T-helper 1 cell (primary cell): ENCODE measurements around the gene RPL32.
"Not testable (repeated sequence)": the region's sequence is repeated elsewhere in the genome, so short reads cannot be mapped to it uniquely, and the experiment has no call there.

Experiments used
- DNase-seq, 5 donors: peaks; one replicate each; pipeline ENCODE4 v3.0.0-alpha.2; 2012 to 2020
- total RNA-seq, 4 donors: gene quantifications; one replicate each; lab custom pipeline; 2026; lab: John Stamatoyannopoulos, UW

The RPL32 gene
- 1,084 to 1,527 (median 1,395) reads per million in 4 donors for total RNA-seq

DNA sequence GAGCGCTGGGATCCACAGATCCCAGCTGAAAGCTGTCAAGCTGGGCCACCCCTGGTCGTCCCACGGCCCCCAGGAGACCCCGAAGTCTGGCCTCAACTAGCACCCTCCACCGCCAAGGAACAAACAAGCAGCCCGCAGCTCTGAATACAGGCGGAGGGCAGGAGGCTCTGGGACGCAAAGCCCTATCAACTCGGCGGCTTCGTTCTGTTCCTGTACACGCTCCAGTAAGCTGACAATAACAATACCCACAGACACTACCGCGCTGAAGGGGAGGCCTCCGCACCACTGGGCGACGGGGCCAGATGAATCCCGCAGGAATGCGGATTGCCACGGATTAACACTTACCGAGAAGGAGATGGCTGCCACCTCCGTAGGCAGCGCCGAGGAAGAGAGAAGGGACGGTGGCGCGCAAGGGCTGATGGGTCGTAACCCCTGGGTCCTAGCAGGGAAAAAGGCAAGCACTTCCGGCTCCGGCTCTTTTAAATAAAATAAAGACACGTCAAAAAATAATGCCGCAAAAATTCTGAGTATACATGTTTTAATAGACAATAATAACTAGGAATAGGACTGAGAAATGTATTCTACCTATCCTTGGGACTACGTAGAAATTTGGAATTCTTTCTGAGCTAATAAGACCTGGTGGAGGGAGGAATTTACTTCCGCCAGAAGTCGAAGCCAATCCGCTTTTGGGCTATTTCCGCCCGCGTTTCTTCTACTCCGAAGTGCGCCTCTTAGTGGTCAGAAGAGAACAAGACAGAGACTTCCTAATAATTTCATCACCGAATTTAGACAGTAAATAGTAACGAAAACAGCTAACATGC lies at the start of gene RPL32:
Gene RPL32, minus strand, starts transcription at position 417 of the 821 bp plus-strand sequence. CDS start 1,328 bp downstream, outside the sequence.
- peak; percentile 66 to 94 (median 77) for DNase-seq

DNA sequence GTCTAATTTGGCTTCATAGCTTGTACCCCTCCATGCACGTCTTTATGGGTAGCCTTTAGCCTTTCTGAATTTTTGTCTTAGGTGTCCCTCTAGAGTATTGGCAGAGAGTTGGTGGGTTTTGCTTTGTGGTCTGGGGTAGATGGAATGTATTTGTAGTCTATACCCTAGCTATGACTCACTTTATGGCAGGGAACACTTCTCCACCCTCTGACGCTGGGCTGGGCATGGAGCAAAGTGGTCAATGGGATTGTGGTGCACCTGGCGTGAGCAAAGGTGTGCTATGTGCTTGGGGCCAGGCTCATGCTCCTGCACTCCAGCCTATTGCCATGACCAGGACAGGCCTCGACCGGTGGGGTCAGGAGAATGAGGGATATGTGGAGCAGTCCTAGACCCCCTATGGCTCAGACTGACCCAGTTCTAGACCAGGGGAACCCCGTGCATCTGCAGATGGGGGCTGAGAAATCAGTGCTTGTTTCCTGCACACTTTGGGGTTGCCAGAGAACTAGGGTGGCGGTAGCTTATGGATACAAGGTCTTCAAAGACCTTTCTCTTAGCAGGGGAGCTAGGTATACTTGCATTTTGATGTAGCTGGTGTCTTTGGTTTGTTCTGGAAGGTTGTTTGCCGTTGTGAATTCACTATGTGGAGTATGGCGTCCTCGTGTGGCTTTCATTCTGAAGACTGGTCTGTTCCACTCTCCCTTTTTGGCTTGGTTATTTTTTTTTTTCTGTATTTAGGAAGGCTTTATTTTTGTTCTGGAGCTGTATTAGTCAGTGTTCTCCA lies 49.4 kb upstream of the RPL32 start:
- no peak for DNase-seq

DNA sequence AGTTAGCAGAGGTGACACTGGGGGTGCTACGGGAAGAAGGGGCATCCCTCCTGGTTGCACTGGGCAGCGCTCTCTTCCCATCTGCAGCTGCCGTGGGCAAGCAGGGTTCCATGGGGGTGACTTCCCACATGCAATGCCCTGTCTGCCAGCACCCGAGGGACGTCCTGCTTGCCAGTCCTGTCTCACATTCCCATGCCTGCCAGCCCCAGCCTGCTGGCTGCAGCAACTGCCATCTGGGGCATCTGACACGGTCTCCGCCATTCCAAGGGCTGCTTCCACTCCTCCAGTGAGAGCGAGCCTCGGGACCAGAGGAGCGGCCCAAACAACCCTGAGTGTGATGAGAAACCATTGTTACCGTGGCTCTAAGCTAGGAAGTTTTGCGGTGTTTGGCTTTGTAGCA lies 45.4 kb upstream of the RPL32 start:
- DNase-seq = no peak

DNA sequence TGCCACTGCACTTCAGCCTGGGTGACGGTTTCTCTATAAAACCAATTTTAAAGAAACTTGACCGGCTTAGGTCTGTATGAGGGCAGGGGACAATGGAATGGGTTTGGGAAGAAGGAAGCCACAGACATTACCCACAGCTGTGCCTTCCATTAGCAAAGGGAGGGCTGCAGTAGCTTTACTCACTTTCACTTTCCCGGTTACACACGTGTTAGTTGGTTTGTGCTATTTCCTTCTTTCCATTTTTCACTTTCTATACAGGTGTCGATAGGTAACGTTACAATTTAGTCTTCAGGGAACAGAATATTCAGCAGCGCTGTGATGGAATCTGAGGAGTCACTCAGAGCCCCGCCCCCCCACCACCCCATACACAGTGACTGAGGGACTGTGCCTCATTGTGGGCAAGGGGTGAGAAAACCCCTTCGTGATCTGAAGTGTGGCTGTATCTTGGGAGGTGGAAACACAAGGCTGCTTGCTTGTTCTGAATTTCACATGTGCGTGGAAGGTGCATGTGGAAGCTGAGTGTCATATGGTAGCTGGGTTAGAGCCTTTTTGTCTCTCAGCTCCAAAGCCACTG lies 44.8 kb upstream of the RPL32 start:
- DNase-seq = no peak

DNA sequence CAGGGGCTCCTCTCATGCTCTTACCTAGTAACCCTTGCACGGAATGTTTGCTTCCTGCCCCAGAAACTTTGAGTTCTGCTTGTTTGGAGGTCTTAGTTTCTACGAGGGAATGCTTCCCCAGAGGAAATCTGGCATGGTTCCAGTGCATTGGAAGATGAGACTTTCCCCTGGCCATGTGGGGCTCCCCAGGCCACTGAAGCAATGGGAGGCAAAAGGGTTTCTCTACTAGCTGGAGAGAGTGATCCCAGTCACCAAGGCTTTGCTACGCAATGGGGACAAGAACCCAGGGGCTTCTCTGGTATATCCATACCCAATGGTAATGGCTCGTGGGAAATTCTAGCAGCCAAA lies 44.2 kb upstream of the RPL32 start:
- DNase-seq = no peak

DNA sequence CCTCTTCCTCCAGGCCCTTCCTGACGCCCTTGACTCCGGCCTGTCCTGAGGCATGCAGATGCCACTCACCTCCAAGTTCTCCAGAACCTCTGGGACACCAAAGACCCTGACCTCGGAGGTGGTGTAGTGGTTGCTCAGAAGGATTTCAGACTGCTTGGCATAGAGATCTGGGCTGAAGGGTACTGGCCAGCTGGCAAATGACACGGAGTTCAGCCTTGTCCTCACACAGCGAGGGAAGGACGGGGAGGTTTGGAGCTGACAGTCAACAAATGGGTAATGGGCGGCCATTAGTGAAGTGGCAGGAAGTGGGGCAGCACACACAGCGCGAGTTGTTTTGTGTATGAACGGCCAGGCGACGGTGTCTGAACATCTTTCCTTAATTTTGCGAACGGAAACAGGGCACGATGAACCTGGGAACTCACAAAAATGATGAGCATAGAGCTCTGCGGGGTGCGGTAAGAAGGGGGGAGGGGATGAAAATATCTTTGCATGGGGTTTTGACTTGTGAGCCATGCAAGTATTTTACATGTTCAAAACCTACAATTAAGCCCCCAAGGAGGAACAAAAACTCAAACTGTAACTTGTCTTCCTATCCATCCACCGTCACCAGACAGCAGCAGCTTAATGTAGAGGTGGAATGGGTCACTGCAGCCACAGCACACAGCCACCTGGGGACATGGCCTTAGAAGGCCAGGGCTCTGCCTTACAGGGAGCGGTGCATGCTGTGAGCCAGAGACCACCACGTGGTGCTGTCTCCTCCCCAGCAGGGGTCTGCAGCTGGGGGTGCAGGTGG lies 43.6 kb upstream of the RPL32 start:
- DNase-seq = no peak

DNA sequence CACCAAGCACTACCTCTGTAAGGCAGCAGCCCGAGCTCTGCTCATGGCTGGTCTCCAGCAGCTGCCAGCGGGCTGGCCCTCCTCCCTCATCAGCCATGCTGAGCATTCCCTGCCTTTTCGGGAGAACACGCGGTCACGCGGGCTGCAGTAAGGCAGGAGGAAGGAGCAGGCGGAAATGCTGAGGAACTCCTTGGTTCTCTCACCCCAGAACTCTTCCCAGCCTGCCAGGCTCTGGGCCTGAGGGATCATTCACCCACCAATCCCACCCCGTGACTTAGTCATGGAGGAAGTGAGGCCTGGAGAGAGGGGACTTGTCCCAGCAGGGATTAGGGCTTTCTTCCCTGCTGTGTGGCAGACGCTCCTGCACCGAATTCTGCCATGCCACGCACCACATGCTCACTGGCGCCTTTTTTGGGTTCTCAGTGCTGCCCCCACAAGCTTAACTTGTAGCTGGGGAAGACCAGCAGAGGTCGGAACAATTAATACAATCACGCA lies 42.9 kb upstream of the RPL32 start:
- DNase-seq = no peak

DNA sequence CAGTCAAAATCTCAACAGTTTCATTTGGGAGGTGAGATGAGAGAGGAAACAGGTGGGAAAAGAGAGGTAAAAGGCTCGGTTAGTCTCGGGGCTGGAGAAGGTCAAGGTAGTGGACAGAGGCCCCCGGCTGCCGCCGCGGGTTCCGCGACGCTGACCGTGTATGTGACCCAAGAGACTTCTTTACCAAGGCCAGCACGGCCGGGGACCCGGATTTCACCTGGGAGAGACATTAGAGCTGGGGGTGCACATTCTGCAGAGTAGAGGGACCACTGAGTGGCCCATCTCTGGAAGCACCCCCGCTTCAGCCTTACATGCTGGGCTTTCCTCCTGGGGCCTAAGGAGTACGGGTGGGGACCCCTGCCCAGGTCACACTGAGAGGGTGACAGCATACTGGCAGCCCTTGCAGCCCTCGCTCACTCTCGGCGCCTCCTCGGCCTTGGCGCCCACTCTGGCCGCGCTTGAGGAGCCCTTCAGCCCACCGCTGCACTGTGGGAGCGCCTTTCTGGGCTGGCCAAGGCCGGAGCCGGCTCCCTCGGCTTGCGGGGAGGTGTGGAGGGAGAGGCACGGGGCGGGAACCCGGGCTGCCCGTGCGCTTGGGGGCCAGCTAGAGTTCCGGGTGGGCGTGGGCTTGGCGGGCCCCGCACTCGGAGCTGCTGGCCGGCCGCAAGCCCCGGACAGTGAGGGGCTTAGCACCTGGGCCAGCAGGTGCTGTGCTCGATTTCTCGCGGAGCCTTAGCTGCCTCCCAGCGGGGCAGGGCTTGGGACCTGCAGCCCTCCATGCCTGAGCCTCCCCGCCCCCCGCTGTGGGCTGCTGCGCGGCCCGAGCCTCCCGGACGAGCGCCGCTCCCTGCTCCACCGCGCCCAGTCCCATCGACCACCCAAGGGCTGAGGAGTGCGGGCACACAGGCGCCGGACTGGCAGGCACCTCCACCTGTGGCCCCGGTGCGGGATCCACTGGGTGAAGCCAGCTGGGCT lies 41.3 kb upstream of the RPL32 start:
- DNase-seq = no peak

DNA sequence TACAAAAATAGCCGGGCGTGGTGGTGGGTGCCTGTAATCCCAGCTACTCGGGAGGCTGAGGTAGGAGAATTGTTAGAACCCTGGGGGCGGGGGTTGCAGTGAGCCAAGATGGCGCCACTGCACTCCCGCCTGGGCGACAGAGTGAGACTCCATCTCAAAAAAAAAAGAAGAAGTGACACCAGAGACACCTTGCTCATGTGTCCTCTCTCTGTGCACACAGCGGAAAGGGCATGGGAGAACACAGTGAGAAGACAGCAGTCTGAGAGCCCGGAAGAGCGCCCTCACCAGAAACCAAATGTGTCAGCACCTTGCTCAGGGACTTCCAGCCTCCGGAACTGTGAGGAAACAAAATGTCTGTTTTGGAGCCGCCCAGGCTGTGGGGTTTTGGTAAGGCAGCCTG lies 40.5 kb upstream of the RPL32 start:
- DNase-seq = not testable (repeated sequence)

DNA sequence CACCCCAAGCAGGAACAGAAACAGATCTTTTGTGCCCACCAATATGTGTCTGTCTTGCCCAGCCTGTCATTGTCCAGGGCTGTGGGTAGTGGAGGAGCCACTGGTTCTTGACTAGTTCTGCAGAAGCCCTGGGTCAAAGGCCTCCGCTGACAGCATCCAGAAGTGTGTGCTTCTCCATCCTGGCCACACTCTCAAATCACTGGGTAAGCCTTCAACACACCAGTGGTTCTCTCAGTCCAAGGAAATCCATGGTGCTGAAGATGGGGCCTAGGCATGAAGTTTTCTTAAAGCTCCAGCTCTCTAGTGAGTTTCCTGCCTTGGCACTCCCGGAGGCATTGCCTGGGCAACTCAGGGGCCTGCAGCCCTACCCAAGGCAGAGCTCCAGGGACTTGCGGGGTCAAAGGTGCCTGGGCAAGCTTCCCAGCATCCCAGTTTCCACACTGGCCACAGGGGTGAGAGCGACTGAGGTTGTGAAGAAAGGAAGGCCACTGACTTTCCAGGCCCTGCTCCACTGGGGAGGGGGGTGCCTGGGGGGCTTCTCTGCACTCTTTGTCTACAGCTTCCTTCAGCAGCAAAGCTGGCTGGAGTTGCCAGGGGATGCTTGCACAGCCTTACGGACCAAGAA lies 37.9 kb upstream of the RPL32 start:
- DNase-seq = no peak

DNA sequence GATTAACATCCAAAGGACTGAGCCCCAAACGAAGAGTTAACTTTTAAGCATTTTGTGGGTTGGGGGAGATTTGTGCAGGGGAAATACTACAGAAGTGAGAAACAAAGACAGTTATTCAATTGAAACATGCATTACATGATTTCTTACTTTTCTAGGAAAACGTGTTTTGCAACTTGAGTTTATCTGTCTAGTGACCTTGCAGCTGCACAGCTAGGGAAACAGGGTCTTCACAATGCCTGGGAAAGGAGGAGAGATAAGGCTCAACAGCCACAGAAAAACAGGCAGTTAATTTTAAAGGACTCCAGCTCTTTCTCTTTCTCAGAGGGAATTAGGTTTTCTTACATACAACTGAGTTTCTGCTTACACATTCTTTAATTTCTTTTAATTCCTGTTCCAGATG lies 37.4 kb upstream of the RPL32 start:
- DNase-seq = not testable (repeated sequence)

DNA sequence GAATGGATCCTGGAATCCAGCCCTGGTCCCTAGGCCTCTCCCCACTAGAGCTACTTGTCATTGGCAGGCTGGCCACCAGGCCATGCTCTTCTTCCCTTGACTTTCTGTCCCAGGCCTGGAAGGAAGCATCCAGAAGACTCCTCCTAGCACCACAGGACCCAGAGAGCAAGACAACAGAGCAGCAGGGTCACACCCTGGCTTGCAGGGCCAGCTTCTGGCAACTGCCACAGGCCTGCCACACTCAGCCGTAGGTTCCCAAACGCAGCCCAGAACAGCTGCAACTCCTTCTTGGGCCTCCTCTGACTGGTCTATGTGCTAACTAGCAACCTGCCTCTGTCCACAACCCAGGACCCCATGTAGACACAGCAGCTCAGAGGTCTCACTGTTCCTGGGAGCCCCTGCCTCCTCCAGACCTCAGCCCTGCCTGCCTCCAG lies 36.8 kb upstream of the RPL32 start:
- DNase-seq = no peak

DNA sequence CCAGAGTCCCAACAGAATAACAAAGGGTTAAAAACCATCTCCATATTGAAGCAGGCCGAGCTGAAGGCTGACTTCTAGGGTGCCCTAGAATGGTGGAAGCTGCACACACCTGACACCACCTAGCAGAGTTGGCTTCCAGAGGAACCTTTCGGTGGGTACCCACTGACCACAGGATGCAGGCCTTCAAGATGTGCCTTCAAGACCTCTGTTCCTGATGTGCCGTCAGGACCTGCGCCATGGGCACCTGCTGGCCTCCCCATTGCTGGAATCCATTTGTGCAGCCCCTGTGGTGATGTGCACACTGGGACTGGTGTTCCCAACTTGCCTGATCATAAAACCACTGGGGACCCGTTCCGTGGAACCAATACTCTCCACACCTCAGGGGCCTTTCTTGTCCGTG lies 35.7 kb upstream of the RPL32 start:
- DNase-seq = no peak

DNA sequence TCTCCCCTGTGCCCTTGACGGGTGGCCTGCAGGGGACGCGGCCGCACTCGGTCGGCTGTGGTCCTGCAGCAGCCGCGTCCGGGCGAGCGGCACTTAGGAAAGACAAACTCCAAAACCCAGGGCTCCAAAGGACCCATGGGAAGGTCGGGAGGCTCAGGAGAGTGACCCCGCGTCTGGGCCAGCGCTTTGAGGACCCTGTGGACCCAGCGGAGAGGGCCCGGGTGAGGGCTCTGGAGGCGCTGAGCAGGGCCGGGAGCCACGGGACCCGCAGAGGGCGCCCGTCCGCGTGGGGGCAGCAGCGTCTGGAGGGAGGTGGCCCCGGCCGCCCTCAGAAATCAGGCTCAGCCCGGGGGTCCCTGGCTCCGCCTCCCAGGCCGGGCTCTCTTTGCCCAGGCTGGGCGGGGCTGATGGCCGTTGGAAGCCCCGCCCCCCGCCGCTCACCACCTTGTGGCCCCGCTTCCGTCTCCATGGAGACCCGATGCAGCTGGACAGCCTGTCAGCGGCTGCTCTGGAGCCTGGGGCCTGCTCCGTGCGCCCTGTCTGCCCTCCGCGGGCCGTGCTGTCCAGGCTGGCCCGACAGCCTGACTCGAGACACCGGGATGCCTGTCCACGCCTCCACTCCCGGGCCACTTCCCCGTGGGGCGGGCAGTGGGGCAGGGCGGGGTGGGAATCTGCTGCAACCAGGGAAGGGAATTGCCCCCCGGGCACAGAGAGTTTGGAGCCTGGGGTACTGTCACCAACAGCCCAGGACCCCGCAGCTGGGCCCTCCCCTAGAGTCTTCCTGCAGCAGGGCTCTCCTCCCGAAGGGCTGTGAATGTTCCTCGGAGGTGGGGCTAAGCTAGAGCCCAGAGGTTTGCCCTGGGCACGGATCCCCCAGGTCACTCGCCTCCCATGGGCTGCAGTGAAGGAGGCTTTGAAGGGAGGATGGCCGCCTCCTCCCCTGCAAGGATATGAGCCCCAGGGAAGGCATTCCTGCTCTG lies 34.8 kb upstream of the RPL32 start:
- no peak for DNase-seq

DNA sequence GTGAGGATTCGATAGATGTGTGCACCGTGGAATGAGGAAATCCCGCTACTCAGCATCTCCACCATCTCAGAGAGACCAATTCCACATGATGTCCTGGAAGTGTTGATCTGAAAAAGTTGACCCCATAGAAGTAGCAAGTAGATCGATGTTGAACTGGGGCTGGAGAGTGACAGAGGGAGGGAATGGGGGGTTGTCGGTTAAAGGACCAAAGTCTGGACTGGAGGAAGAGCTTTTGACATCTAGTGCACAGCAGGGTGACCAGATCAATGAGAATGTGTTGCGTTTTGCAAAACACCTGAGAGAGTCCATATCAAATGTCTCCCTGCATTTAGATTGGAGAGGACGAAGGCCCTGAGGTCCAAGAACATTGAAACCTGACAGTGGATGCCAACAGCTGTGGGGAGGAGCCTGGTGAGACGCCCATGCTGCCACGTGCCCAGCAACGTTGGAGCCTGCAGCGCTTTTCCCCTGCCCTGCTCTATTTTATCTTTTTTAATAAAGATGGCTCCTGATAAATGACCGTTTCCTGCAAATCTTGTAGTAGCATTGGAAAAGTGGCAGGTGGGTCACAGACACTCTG lies 30.1 kb upstream of the RPL32 start:
- no peak for DNase-seq

DNA sequence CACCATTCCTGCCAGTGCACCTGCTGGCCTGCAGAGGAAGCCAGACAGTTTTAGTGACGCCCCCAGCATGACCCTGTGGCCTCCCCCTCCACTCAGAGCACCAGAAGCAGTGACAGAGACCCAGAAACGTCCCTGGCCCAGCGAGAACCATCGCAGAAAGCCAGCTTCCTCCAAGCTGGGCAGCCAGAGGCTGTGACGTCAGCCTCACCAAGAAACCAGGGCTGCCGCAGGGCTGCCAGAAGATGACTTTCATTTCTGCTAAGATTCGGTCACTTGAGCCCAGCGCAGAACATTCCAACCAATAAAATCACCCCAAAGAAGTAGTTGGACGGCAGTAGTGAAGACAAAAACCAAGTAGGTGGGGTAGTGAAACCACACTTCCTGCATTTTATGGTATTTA lies 29.6 kb upstream of the RPL32 start:
- DNase-seq = peak in 1 of 5 donors; percentile 11

DNA sequence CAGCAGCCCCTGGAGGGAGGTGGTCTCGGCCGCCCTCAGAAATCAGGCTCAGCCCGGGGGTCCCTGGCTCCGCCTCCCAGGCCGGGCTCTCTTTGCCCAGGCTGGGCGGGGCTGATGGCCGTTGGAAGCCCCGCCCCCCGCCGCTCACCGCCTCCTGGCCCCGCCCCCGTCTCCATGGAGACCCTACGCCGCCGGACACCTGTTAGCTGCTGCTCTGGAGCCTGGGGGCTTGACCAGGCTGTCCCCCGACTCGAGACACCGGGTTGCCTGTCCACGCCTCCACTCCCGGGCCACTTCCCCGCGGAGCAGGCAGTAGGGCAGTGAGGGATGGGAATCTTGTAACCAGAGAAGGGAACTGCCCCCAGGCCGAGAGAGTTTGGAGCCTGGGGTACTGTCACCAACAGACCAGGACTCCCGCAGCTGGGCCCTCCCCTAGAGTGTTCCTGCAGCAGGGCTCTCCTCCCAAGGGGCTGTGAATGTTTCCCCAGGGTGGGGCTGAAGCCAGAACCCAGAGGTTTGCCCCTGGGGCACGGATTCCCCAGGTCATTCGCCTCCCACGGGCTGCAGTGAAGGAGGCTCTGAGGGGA lies 27.8 kb upstream of the RPL32 start:
- no peak for DNase-seq
